HTERT RPE-1 (cell line): ENCODE results near the gene TMEM254.
"Not testable (repeated sequence)": the region's sequence is repeated elsewhere in the genome, so short reads cannot be mapped to it uniquely, and the experiment has no call there.

Experiments used
- in situ Hi-C: fragments of 300-500 bp; cut with MboI; formaldehyde crosslinking; loops from 4 replicates; pipeline ENCODE4 v1.14.3; 2020; ENCODE audit warnings: low sequenced_read_pairs

The TMEM254 gene

GRCh38 chr10:80075781-80076180 lies 2.7 kb upstream of the TMEM254 start:
- in situ Hi-C loops = no loop called here

- in situ Hi-C loops = no loop called here
Observed at GRCh38 chr10:80077869-80078447, 507 bp upstream of the TMEM254 start.

DNA sequence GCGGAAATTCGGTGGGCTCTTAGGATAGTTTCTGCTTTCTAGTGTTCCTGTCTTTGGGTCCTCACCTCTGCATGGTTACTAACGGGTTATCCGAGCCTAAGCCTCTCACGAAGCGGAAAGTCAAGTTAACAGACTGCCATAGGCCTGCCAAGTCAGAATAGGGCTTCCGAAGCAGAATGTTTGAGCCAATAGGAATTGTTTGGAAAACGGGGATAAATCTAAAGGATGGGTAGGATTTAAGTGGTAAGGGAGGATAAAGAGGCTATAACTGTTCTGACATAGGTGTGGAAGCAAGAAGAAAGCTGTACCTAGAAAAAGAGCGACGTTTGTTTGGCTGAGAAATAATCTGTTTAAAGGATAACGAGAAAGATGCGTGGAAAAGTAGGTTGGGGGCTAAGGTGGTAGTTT lies 851 bp downstream of the TMEM254 start:
- in situ Hi-C loops = no loop called here

- in situ Hi-C loops = no loop called here
Observed at GRCh38 chr10:80081026-80081425, 2.6 kb downstream of the TMEM254 start.

GRCh38 chr10:80081801-80082750 lies 3.6 kb downstream of the TMEM254 start:
- in situ Hi-C loops = no loop called here

- in situ Hi-C loops = no loop called here
Observed at GRCh38 chr10:80090121-80090520, 11.7 kb downstream of the TMEM254 start.

- in situ Hi-C loops = no loop called here
Observed at GRCh38 chr10:80094231-80094630, 15.8 kb downstream of the TMEM254 start.

GRCh38 chr10:80098272-80098671 lies 19.8 kb downstream of the TMEM254 start:
- in situ Hi-C loops = not testable (repeated sequence)

DNA sequence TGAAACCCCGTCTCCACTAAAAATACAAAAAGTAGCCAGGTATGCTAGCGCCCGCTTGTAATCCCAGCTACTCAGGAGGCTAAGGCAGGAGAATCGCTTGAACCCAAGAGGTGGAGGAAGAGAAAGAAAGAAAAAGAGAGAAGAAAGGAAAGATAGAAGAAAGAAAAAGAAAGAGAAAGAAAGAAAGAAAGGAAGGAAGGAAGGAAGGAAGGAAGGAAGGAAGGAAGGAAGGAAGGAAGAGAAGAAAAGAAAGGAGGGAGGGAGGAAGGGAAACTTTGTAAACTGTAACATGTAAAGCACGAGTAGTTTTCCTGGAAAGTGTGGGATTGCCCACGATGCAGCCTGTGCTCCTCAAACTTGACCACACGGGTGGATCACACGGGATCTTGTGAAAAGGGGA lies 20.8 kb downstream of the TMEM254 start:
- in situ Hi-C loops = not testable (repeated sequence)

GRCh38 chr10:80100116-80100515 lies 21.7 kb downstream of the TMEM254 start:
- in situ Hi-C loops = no loop called here

DNA sequence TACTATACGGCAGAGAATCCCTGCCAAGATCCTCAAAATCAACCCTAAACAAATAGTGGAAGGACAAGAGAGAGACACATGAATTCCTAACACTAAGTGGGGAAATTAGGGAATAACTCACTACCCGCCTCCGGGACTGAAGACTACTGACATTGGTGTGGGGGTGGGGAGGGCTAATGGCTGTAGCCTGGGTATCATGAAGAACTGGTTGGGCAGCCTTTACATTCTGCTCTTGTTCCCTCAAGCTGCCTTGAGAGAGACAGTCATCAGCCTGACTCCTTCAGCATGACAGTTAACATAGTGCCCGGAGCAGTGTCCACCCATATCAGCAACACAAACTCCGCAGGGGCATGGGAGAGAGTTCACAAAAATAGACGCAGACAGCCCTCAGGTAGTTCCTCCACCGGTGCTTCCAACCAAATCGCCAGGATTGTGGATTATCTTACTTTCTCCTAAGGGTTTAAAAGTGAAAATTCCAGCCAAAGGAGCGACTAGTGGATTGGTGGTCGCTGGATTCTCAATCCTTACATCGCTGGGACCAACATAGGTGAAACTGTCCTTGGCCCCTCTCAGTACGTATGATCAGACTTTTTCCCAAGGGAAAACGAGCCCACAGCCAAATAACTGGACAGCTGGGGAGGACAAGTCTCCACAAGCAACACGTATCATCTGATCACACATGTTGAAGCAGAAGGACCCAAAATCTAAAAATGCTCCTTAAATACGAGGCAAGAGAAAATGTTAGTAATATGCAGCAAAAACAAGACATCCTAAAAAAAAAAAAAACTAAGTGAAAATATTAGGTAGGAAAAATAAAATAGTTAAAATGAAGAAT lies 22.6 kb downstream of the TMEM254 start:
- in situ Hi-C loops = no loop called here

DNA sequence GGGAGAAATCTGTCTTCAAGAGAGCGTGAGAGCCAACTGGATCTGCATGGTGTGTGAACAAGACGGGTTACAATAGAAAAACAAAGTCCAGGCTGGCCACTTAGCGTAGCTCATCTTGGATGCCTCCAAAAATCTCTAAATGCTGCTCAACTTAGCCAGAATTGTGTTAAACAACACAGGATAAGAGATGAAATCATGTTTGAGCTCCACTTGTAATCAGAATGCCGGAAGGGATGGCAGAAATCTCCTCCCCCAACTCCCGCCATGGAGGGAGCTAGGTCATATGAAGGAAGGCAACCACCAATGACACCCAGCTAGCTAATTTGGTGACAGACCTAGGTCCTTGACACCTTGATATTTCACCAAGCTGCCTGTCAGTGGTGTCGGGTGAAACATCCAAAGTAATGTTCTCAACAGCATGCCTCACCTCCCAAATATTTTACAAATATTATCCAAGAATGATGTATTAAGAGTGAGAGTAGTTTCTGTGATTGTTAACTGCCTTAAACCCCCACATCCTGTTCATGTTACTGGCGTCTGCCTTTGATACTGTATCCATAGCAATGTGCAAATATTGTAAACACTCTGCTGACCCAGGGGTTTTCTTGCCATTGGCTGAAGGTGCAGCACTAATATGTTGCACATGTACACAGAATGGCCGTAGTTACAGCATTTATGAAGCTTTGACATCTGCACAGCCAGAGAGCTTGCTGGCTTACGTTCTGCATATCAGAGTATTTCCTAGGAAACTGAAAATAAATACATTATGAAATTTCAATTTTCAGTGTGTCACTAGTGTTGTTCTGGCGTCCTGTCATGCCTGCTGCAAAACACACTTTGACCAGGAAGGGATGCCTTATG lies 25.8 kb downstream of the TMEM254 start:
- in situ Hi-C loops = no loop called here

GRCh38 chr10:80108576-80109239 lies 30.2 kb downstream of the TMEM254 start:
- in situ Hi-C loops = no loop called here

- in situ Hi-C loops = no loop called here
Observed at GRCh38 chr10:80110986-80111385, 32.5 kb downstream of the TMEM254 start.

- in situ Hi-C loops = no loop called here
Observed at GRCh38 chr10:80118669-80119068, 40.2 kb downstream of the TMEM254 start.

GRCh38 chr10:80122110-80122710 lies 43.7 kb downstream of the TMEM254 start:
- in situ Hi-C loops = no loop called here

DNA sequence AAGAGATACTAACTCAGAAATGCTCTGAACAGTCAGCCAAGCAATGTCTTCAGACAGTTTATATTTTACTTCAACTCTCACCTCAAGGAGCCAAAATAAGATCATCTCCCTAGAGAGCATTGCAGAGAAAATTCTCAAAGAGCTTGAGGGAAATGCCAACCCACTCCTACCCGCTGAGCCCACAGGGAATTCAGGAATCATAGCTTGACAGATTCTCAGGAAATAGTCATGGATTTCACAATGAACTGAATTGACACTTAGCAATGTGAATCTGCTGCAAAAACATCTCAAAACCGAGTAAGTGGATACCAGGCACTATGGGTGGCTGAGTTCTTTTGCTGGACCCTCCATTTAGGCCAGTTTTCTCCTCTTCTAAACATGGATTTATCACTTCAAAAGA lies 44.3 kb downstream of the TMEM254 start:
- in situ Hi-C loops = no loop called here

- in situ Hi-C loops = no loop called here
Observed at GRCh38 chr10:80126876-80127275, 48.4 kb downstream of the TMEM254 start.

DNA sequence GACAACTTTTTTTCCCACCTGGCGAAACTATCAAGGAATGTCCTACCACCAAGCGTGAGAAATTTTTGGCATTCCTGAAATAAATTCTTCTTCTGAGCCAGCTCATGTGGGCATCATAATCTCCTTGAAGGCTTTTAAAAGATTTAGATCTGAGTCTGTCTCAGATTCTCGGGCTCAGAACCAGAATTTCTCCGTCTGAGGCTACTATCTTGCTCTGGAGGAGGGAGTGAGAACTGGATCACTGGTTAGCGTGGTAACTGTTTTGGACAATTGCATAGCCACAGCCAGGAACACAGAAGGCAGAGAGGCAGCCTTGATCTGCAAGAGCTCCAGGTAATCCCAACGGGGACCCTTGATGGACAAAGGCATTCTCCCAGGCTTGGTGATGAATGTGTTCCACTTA lies 53.0 kb downstream of the TMEM254 start:
- in situ Hi-C loops = no loop called here
